IMR-90 (cell line): ENCODE results near the gene FCRLA. TPM values are rescaled to one million over a fixed set of nuclear protein-coding genes. Genes with fewer than 3 reads are reported as not detected.

ENCODE experiments used
- ATAC-seq: fragments of 200-7000 bp; cut with Tn5 transposase; 2 replicates; pipeline ENCODE4 v1.9.1; 2020; ENCODE audit warnings: low read depth, mild to moderate bottlenecking, moderate library complexity
- BruUV-seq: library from RNA; stranded (reverse); fragments of 400-500 nt; replicated peaks from 2 replicates; lab custom pipeline; 2021; lab: Mats Ljungman, UMichigan
- CTCF ChIA-PET: fragments of 300-600 bp; formaldehyde crosslinking; extraction: SDS; loops from one replicate; lab custom pipeline; 2021; ENCODE audit warnings: antibody characterized with exemption; lab: Yijun Ruan, JAX
- POLR2A ChIA-PET: fragments of 300-600 bp; sonication (Branson Sonifier 250); formaldehyde crosslinking; loops from one replicate; lab custom pipeline; 2022; ENCODE audit warnings: antibody characterized with exemption; ENCODE audit not compliant: unreplicated experiment; lab: Charles Lee
- DNase-seq: peaks from one replicate; pipeline ENCODE4 v3.0.0; 2013
- H2AFZ ChIP-seq: replicated peaks from 2 replicates; pipeline ENCODE3; 2013; ENCODE audit warnings: low read length, mild to moderate bottlenecking; ENCODE audit not compliant: poor library complexity
- H2AK5ac ChIP-seq: 2 replicates; pipeline ENCODE4 v1.6.1; 2013; ENCODE audit warnings: low read depth, low read length, inconsistent platforms
- H2AK9ac ChIP-seq: replicated peaks from 2 replicates; pipeline ENCODE3; 2013; ENCODE audit warnings: mild to moderate bottlenecking, low read depth, low read length, moderate library complexity; ENCODE audit not compliant: poor library complexity
- H2BK120ac ChIP-seq: 2 replicates; pipeline ENCODE4 v1.6.1; 2013; ENCODE audit warnings: low read depth, low read length, inconsistent platforms
- H2BK15ac ChIP-seq: 3 replicates; pipeline ENCODE4 v1.6.1; 2013; ENCODE audit warnings: low read depth, low read length, inconsistent platforms
- H2BK20ac ChIP-seq: 2 replicates; pipeline ENCODE4 v1.6.1; 2013; ENCODE audit warnings: low read depth, mild to moderate bottlenecking, inconsistent platforms, low read length, moderate library complexity
- H2BK5ac ChIP-seq: 2 replicates; pipeline ENCODE4 v1.6.1; 2013; ENCODE audit warnings: mild to moderate bottlenecking, low read depth, low read length, inconsistent platforms; ENCODE audit not compliant: poor library complexity, severe bottlenecking
- H3K14ac ChIP-seq: replicated peaks from 2 replicates; pipeline ENCODE4 v1.6.1; 2013; ENCODE audit warnings: low read depth, low read length, inconsistent platforms
- H3K18ac ChIP-seq: 2 replicates; pipeline ENCODE4 v1.6.1; 2013; ENCODE audit warnings: low read depth, low read length, control low read depth
- H3K23ac ChIP-seq: 2 replicates; pipeline ENCODE4 v1.6.1; 2013; ENCODE audit warnings: low read depth, low read length, inconsistent platforms
- H3K27ac ChIP-seq: 2 replicates; pipeline ENCODE4 v1.5.1; 2013; ENCODE audit warnings: mild to moderate bottlenecking, control low read depth, low read length; ENCODE audit not compliant: insufficient read depth
- H3K27me3 ChIP-seq: 2 replicates; pipeline ENCODE4 v1.6.1; 2013; ENCODE audit warnings: low read length; ENCODE audit not compliant: control insufficient read depth, insufficient read depth
- H3K36me3 ChIP-seq: 2 replicates; pipeline ENCODE4 v1.6.1; 2013; ENCODE audit warnings: low read length, mixed read lengths; ENCODE audit not compliant: control insufficient read depth, insufficient read depth
- H3K4ac ChIP-seq: 2 replicates; pipeline ENCODE4 v1.6.1; 2013; ENCODE audit warnings: low read depth, low read length, inconsistent platforms
- H3K4me1 ChIP-seq: 2 replicates; pipeline ENCODE4 v1.6.1; 2013; ENCODE audit warnings: low read length, mixed read lengths; ENCODE audit not compliant: control insufficient read depth, insufficient read depth
- H3K4me2 ChIP-seq: 2 replicates; pipeline ENCODE4 v1.6.1; 2013; ENCODE audit warnings: low read depth, mild to moderate bottlenecking, control low read depth, low read length, moderate library complexity
- H3K4me3 ChIP-seq: 2 replicates; pipeline ENCODE4 v1.5.1; 2013; ENCODE audit warnings: low read depth, mild to moderate bottlenecking, control low read depth, low read length, moderate library complexity; ENCODE audit not compliant: insufficient read depth
- H3K56ac ChIP-seq: 2 replicates; pipeline ENCODE4 v1.6.1; 2013; ENCODE audit warnings: low read length, inconsistent platforms; ENCODE audit not compliant: insufficient read depth; ENCODE audit errors: extremely low read depth
- H3K79me1 ChIP-seq, 2 experiments: 2 replicates each; pipeline ENCODE4 v1.6.1; 2013; ENCODE audit warnings: low read length in 2 of 2, inconsistent platforms in 1 of 2, low read depth in 1 of 2
- H3K9ac ChIP-seq: 2 replicates; pipeline ENCODE4 v1.6.1; 2013; ENCODE audit warnings: low read depth, low read length, control low read depth
- H3K9me1 ChIP-seq: 2 replicates; pipeline ENCODE4 v1.6.1; 2013; ENCODE audit warnings: low read length, inconsistent platforms; ENCODE audit not compliant: insufficient read depth
- H3K9me3 ChIP-seq: 2 replicates; pipeline ENCODE4 v1.6.1; 2013; ENCODE audit warnings: low read length; ENCODE audit not compliant: control insufficient read depth, insufficient read depth
- H4K20me1 ChIP-seq: 2 replicates; pipeline ENCODE4 v1.6.1; 2013; ENCODE audit warnings: low read length, inconsistent platforms; ENCODE audit not compliant: insufficient read depth
- H4K5ac ChIP-seq: 2 replicates; pipeline ENCODE4 v1.6.1; 2013; ENCODE audit warnings: mild to moderate bottlenecking, low read depth, low read length, control low read depth
- H4K8ac ChIP-seq, 2 experiments: 2 replicates each; pipeline ENCODE4 v1.6.1; 2013; ENCODE audit warnings: low read depth in 2 of 2, low read length in 2 of 2, control low read depth in 1 of 2, inconsistent platforms in 1 of 2
- H4K91ac ChIP-seq: 2 replicates; pipeline ENCODE4 v1.6.1; 2013; ENCODE audit warnings: low read depth, low read length, inconsistent platforms; ENCODE audit not compliant: insufficient read depth
- CTCF ChIP-seq: conservative IDR thresholded peaks from 2 replicates; pipeline ENCODE4 v1.5.1; 2012; ENCODE audit warnings: mild to moderate bottlenecking, low read depth, low read length, improper control_type of control experiment
- FOS ChIP-seq: fragments of 150-350 bp; IDR thresholded peaks from 2 replicates; pipeline ENCODE4 v1.6.1; 2016; ENCODE audit warnings: low read depth, low read length
- NFE2L2 ChIP-seq: fragments of 150-350 bp; IDR thresholded peaks from 2 replicates; pipeline ENCODE4 v1.6.1; 2016; ENCODE audit warnings: low read depth, mild to moderate bottlenecking, low read length
- POLR2A ChIP-seq: IDR thresholded peaks from 2 replicates; pipeline ENCODE4 v1.6.1; 2012; ENCODE audit warnings: mild to moderate bottlenecking, low read depth, low read length
- RCOR1 ChIP-seq: IDR thresholded peaks from 2 replicates; pipeline ENCODE4 v1.6.1; 2012; ENCODE audit warnings: mild to moderate bottlenecking, low read length, improper control_type of control experiment; ENCODE audit not compliant: insufficient replicate concordance
- RFX5 ChIP-seq: IDR thresholded peaks from 2 replicates; pipeline ENCODE4 v1.8.0; 2012; ENCODE audit warnings: low read depth, mild to moderate bottlenecking, low read length, moderate library complexity
- SMC3 ChIP-seq: fragments of 150-350 bp; IDR thresholded peaks from 2 replicates; pipeline ENCODE4 v1.6.1; 2016; ENCODE audit warnings: low read depth, mild to moderate bottlenecking, antibody characterized with exemption, low read length, moderate library complexity
- USF2 ChIP-seq: fragments of 150-350 bp; IDR thresholded peaks from 2 replicates; pipeline ENCODE4 v1.6.1; 2017; ENCODE audit warnings: mild to moderate bottlenecking, antibody characterized with exemption, low read length, low read depth
- WGBS, 2 experiments: methylation state at CpG; one replicate each; pipeline versions ENCODE4 v1.1.5 to v1.1.7; 2013; ENCODE audit warnings: missing lambda C conversion rate in 2 of 2; ENCODE audit not compliant: insufficient read length in 1 of 2; ENCODE audit errors: extremely low coverage in 2 of 2; 5-methylcytosine and 5-hydroxymethylcytosine counted together
- dilution Hi-C: fragments of 300-500 bp; cut with HindIII; formaldehyde crosslinking; loops from one replicate; pipeline ENCODE4 v1.14.3; 2018; ENCODE audit warnings: low sequenced_read_pairs; ENCODE audit not compliant: unreplicated experiment
- in situ Hi-C: fragments of 300-500 bp; cut with MboI; formaldehyde crosslinking; loops from 3 replicates; pipeline ENCODE4 v1.14.3; 2019; ENCODE audit warnings: low sequenced_read_pairs, inconsistent platforms, mixed read lengths
- intact Hi-C: fragments of 100-400 bp; cut with micrococcal nuclease; formaldehyde crosslinking; loops from 2 replicates; pipeline ENCODE4 v1.10.0; 2022
- polyA plus RNA-seq, 3 experiments: library from polyadenylated mRNA; depleted of rRNA; stranded (reverse); fragments of >200 nt; gene quantifications; 2 replicates each; pipeline ENCODE4 v1.2.3, GENCODE V29; 2012; ENCODE audit warnings: low replicate concordance in 1 of 3
- total RNA-seq: library from RNA; depleted of rRNA; stranded (reverse); fragments of >200 nt; gene quantifications from 2 replicates; pipeline ENCODE4 v1.2.3, GENCODE V29; 2012

The FCRLA gene
- total and polyA plus RNA-seq, 2 of the 4 experiments (the other 2 are of a cell fraction): 0.36 TPM

DNA sequence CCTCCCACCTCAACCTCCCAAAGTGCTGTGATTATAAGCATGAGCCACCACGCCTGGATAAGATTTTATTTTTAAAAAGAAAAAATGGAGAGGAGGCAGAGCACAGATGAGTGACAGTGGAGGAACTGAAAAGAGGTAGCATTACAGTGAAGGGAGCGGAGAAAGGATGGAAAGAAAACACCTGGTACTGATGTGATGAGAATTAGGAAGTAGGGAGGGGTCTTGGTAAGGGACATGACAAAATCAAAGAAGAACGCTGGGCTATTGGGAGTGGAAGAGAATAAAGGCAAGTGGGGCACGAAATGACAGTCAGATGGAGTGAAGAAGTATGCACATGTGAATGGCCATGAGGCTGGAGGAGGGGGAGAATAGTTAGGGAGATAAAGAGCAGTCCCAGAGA, 2.3 kb downstream of the FCRLA start:
- H2AFZ ChIP-seq: no peak overlapping the region
- no peak overlapping the region for H3K14ac ChIP-seq
- H3K4me3 ChIP-seq: no peak overlapping the region
- H2AK9ac ChIP-seq: no peak overlapping the region
- H4K5ac ChIP-seq: no peak overlapping the region
- no peaks in the 10 kb centered on the region for H3K36me3 ChIP-seq
- no peak overlapping the region for H3K4me2 ChIP-seq
- intact Hi-C loops (no loop called here), in situ Hi-C loops (no loop called here), dilution Hi-C loops (no loop called here)
- H2AK5ac ChIP-seq: no peak overlapping the region
- no peak overlapping the region for H2BK15ac ChIP-seq
- no peaks in the 10 kb centered on the region for H3K79me1 ChIP-seq
- H3K18ac ChIP-seq: no peak overlapping the region
- WGBS, 2 experiments: 50% methylated on average over 2 of the region's 4 CpGs; no CpG with 5 or more reads in 1 of the 2 experiments
- DNase-seq (no peak), ATAC-seq (no peak)
- no peak overlapping the region for H3K4ac ChIP-seq
- TF ChIP-seq CTCF: no peak
- no peak for TF ChIP-seq SMC3
- TF ChIP-seq RFX5: no peak
- no peak for TF ChIP-seq FOS
- no peak for TF ChIP-seq USF2
- TF ChIP-seq RCOR1: no peak
- no peak for TF ChIP-seq POLR2A
- TF ChIP-seq NFE2L2: no peak
- no peak overlapping the region for H2BK5ac ChIP-seq
- ChIA-PET POLR2A (no interaction called here), CTCF (no interaction called here)
- no peak overlapping the region for H2BK120ac ChIP-seq
- H2BK20ac ChIP-seq: no peak overlapping the region
- H4K8ac ChIP-seq: no peak overlapping the region
- no peaks in the 10 kb centered on the region for H3K27me3 ChIP-seq
- H3K4me1 ChIP-seq: peaks cover 11% of the 10 kb centered on the region
- no peak overlapping the region for H3K23ac ChIP-seq
- no peak overlapping the region for H3K27ac ChIP-seq
- H3K9me3 ChIP-seq: no peaks in the 10 kb centered on the region
- no peak overlapping the region for H3K56ac ChIP-seq
- no peak overlapping the region for H3K9ac ChIP-seq
- peaks cover 6% of the 10 kb centered on the region; the same call in 1 of the 2 replicates for H3K9me1 ChIP-seq
- BruUV-seq: no TSS peak
- H4K20me1 ChIP-seq: peaks cover 4% of the 10 kb centered on the region; the same call in 1 of the 2 replicates
- no peak overlapping the region for H4K91ac ChIP-seq
